GM21529 (cell line): Measurements from ENCODE around the gene ZDHHC14.

Experiments
- ATAC-seq: cut with Tn5 transposase; IDR thresholded peaks from one replicate; pipeline ENCODE4 v1.9.1; 2021; ENCODE audit not compliant: unreplicated experiment

ZDHHC14 gene

GRCh38 chr6:157609556-157609955, 228.6 kb downstream of the ZDHHC14 start:
- no peak for ATAC-seq

GRCh38 chr6:157610451-157610999, 229.5 kb downstream of the ZDHHC14 start:
- ATAC-seq = no peak

- ATAC-seq = no peak
Observed at GRCh38 chr6:157611406-157611805, 230.4 kb downstream of the ZDHHC14 start.

- ATAC-seq = no peak
Observed at GRCh38 chr6:157613011-157613522, 232.1 kb downstream of the ZDHHC14 start.

- no peak for ATAC-seq
Observed at GRCh38 chr6:157614026-157614568, 233.1 kb downstream of the ZDHHC14 start.

- no peak for ATAC-seq
Observed at GRCh38 chr6:157615420-157615769, 234.4 kb downstream of the ZDHHC14 start.

GRCh38 chr6:157615951-157616350, 235.0 kb downstream of the ZDHHC14 start:
- no peak for ATAC-seq

GRCh38 chr6:157620944-157621343, 240.0 kb downstream of the ZDHHC14 start:
- ATAC-seq = no peak

- ATAC-seq = no peak
Observed at GRCh38 chr6:157621406-157621805, 240.4 kb downstream of the ZDHHC14 start.

GRCh38 chr6:157622427-157622826, 241.4 kb downstream of the ZDHHC14 start:
- ATAC-seq = no peak

- ATAC-seq = no peak
Observed at GRCh38 chr6:157625111-157625510, 244.1 kb downstream of the ZDHHC14 start.

GRCh38 chr6:157625764-157626163, 244.8 kb downstream of the ZDHHC14 start:
- ATAC-seq = no peak

GRCh38 chr6:157627195-157627966, 246.4 kb downstream of the ZDHHC14 start:
- no peak for ATAC-seq

- no peak for ATAC-seq
Observed at GRCh38 chr6:157628463-157628862, 247.5 kb downstream of the ZDHHC14 start.

- no peak for ATAC-seq
Observed at GRCh38 chr6:157629220-157629619, 248.2 kb downstream of the ZDHHC14 start.

- no peak for ATAC-seq
Observed at GRCh38 chr6:157630463-157631080, 249.6 kb downstream of the ZDHHC14 start.

- ATAC-seq = no peak
Observed at GRCh38 chr6:157631412-157631811, 250.4 kb downstream of the ZDHHC14 start.

GRCh38 chr6:157631838-157632614, 251.0 kb downstream of the ZDHHC14 start:
- no peak for ATAC-seq

GRCh38 chr6:157632821-157633220, 251.8 kb downstream of the ZDHHC14 start:
- ATAC-seq = no peak

GRCh38 chr6:157634546-157634945, 253.6 kb downstream of the ZDHHC14 start:
- ATAC-seq = no peak
